Brain microvascular endothelial cell (primary cell): Measurements from ENCODE around the gene TXLNA.

Experiments
- DNase-seq: peaks from one replicate; pipeline ENCODE4 v3.0.0-alpha.2; 2020
- H3K27ac ChIP-seq: fragments of 250-450 bp; sonication (Bioruptor Pico); 2 replicates; pipeline ENCODE4 v1.5.1; 2020; ENCODE audit warnings: mild to moderate bottlenecking, moderate library complexity
- H3K27me3 ChIP-seq: fragments of 250-450 bp; sonication (Bioruptor Pico); replicated peaks from 2 replicates; pipeline ENCODE4 v1.5.1; 2020; ENCODE audit warnings: mild to moderate bottlenecking
- H3K36me3 ChIP-seq: fragments of 250-450 bp; sonication (Bioruptor Pico); replicated peaks from 2 replicates; pipeline ENCODE4 v1.5.1; 2020; ENCODE audit warnings: mild to moderate bottlenecking
- H3K4me3 ChIP-seq: 2 replicates; pipeline ENCODE4 v1.5.1; 2011; ENCODE audit warnings: low read depth, mild to moderate bottlenecking, control low read depth, low read length, moderate library complexity
- in situ Hi-C: cut with HindIII; loops from 2 replicates; pipeline ENCODE4 v1.10.0; 2017; ENCODE audit warnings: low sequenced_read_pairs, low pct_ligation_motif_present
- TF ChIP-seq, protein P1 (sequence below): IDR thresholded peaks from 2 replicates; pipeline ENCODE4 v1.5.1; 2011; ENCODE audit warnings: low read depth, mild to moderate bottlenecking, moderate library complexity, low read length, control low read depth, inconsistent platforms; ENCODE audit errors: missing control alignments

The TXLNA gene

GRCh38 chr1:32240140-32240951 lies 60.9 kb downstream of the TXLNA start:
- TF ChIP-seq, protein P1, sequence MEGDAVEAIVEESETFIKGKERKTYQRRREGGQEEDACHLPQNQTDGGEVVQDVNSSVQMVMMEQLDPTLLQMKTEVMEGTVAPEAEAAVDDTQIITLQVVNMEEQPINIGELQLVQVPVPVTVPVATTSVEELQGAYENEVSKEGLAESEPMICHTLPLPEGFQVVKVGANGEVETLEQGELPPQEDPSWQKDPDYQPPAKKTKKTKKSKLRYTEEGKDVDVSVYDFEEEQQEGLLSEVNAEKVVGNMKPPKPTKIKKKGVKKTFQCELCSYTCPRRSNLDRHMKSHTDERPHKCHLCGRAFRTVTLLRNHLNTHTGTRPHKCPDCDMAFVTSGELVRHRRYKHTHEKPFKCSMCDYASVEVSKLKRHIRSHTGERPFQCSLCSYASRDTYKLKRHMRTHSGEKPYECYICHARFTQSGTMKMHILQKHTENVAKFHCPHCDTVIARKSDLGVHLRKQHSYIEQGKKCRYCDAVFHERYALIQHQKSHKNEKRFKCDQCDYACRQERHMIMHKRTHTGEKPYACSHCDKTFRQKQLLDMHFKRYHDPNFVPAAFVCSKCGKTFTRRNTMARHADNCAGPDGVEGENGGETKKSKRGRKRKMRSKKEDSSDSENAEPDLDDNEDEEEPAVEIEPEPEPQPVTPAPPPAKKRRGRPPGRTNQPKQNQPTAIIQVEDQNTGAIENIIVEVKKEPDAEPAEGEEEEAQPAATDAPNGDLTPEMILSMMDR, result peak; percentile 40
- no peak overlapping the region for H3K27ac ChIP-seq
- no peak for DNase-seq
- in situ Hi-C loops, result no loop called here
- H3K36me3 ChIP-seq, result no peaks in the 10 kb centered on the region
- H3K4me3 ChIP-seq, result peak overlapping the region; percentile 65
- no peaks in the 10 kb centered on the region for H3K27me3 ChIP-seq

DNA sequence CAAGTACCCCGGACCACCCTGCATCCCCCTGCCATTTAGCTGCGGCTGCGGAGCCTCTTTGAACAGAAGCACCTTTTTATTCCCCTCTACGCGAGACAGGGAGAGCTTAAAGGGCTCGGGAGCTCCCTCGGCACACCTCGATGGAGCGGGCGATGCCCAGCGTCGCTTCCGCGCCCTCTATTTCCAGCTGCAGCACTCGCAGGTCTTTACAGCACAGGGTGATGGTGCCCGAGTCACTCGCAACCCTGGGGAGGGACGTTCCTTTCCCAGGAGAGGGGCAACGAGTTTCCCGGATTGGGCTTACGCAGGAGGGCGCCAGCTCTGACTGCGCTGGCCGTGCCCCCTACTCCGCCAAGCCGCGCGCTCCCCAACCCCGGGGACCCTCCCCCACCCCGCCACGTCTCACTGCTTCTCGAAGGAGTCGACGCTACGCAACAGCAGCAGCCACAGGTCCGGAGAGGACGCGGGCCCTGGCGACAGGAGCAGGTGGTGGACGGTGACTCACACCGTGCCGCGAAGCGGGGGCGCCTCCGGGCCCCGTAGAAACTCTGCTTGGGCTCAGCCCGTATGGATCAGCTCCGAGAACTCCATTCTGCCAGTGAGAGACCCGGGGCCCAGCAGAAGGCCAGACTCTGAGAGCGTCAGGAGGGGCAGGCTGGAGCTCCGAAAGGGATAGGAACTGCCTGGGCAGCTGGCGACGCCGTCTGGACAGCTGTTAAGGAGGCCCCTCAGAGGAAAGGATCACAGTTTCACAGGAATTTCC lies 61.7 kb downstream of the TXLNA start:
- DNase-seq, result peak; percentile 16
- in situ Hi-C loops, result no loop called here
- TF ChIP-seq, protein P1, result peak; percentile 12
- H3K4me3 ChIP-seq, result peak overlapping the region; percentile 65
- no peaks in the 10 kb centered on the region for H3K27me3 ChIP-seq
- H3K36me3 ChIP-seq, result no peaks in the 10 kb centered on the region
- no peak overlapping the region for H3K27ac ChIP-seq

GRCh38 chr1:32242341-32242851 lies 62.9 kb downstream of the TXLNA start:
- Histone ChIP-seq H3K4me3 (no peak overlapping the region), H3K27me3 (no peaks in the 10 kb centered on the region), H3K27ac (no peak overlapping the region), H3K36me3 (no peaks in the 10 kb centered on the region)
- no peak for DNase-seq
- in situ Hi-C loops, result no loop called here
- TF ChIP-seq, protein P1, result no peak

DNA sequence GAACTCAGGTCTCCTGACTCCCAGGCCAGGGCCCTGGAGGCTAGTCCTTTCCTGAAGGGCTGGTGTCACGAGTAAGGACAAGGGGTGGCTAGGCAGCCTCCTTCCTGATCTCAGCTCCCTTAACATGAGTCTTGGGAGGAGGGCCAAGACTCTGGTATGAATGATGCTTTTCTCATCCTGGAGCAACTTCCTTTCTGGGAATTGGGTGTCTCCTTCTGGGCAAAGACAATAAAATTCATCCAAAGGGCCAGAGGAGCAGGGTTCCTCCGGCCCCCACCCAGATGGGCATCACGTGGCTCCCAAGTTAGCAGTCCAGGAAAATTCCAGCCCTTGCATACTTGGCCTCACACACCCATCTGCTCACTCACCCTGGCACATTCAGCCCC lies 67.4 kb downstream of the TXLNA start, which contains the start of gene FAM167B:
Gene FAM167B, plus strand, starts transcription at position 335 of the 386 bp plus-strand sequence. CDS start 200 bp downstream, outside the sequence.
- H3K27ac ChIP-seq, result no peak within 1 kb of the TSS
- in situ Hi-C loops, result no loop called here
- TF ChIP-seq, protein P1, result no peak
- no peaks in the 10 kb centered on the region for H3K36me3 ChIP-seq
- H3K4me3 ChIP-seq, result no peak within 1 kb of the TSS
- no peaks in the 10 kb centered on the region for H3K27me3 ChIP-seq
- no peak for DNase-seq

GRCh38 chr1:32247452-32247851 lies 68.0 kb downstream of the TXLNA start:
- Histone ChIP-seq H3K27me3 (no peaks in the 10 kb centered on the region), H3K4me3 (no peak overlapping the region), H3K36me3 (no peaks in the 10 kb centered on the region), H3K27ac (no peak overlapping the region)
- in situ Hi-C loops, result no loop called here
- DNase-seq, result no peak
- TF ChIP-seq, protein P1, result no peak
